ENCODE measurements around the gene C4orf50. TPM values are rescaled to one million over a fixed set of nuclear protein-coding genes. Genes with fewer than 3 reads are reported as not detected.

C4orf50 gene
- total RNA-seq, 1 donor from 2014 or later, result 0.09 TPM

GRCh38 chr4:5927747-5928146 is 90.5 kb downstream of the C4orf50 start:
- intact Hi-C loops (cut with DNase I), result no loop called here
- TF ChIP-seq CTCF (IDR thresholded peaks at IDR 0.05), result no peak

GRCh38 chr4:5927116-5927515 is 91.1 kb downstream of the C4orf50 start:
- intact Hi-C loops (cut with DNase I), result no loop called here

More at GRCh38 chr4:5927747-5928146, 90.5 kb downstream of the C4orf50 start:
- Histone ChIP-seq H3K36me3 (no peaks in the 10 kb centered on the region), H3K27me3 (ENCODE audit: low read depth) (peaks cover 14% of the 10 kb centered on the region), H3K4me3 (no peak overlapping the region), H3K4me1 (no peaks in the 10 kb centered on the region), H3K27ac (no peak overlapping the region), H3K9me3 (no peaks in the 10 kb centered on the region)
- no peak for ATAC-seq
- no peak for DNase-seq

GRCh38 chr4:5926598-5926997 is 91.6 kb downstream of the C4orf50 start:
- Histone ChIP-seq H3K4me1 (no peaks in the 10 kb centered on the region), H3K27me3 (ENCODE audit: low read depth) (peaks cover 6% of the 10 kb centered on the region), H3K9me3 (no peaks in the 10 kb centered on the region), H3K4me3 (no peak overlapping the region), H3K27ac (no peak overlapping the region), H3K36me3 (no peaks in the 10 kb centered on the region)
- intact Hi-C loops (cut with DNase I), result no loop called here
- ATAC-seq (no peak), DNase-seq (no peak)
- TF ChIP-seq CTCF (IDR thresholded peaks at IDR 0.05), result no peak

More at GRCh38 chr4:5927116-5927515, 91.1 kb downstream of the C4orf50 start:
- no peak for TF ChIP-seq CTCF (IDR thresholded peaks at IDR 0.05)
- Histone ChIP-seq H3K27me3 (ENCODE audit: low read depth) (peaks cover 8% of the 10 kb centered on the region), H3K4me1 (no peaks in the 10 kb centered on the region), H3K36me3 (no peaks in the 10 kb centered on the region), H3K4me3 (no peak overlapping the region), H3K9me3 (no peaks in the 10 kb centered on the region), H3K27ac (no peak overlapping the region)
- DNase-seq (no peak), ATAC-seq (no peak)

GRCh38 chr4:5925419-5926200 is 92.6 kb downstream of the C4orf50 start:
- no peak for DNase-seq
- no peak for ATAC-seq
- Histone ChIP-seq H3K27ac (no peak overlapping the region), H3K27me3 (ENCODE audit: low read depth) (peaks cover 6% of the 10 kb centered on the region), H3K4me3 (no peak overlapping the region), H3K4me1 (no peaks in the 10 kb centered on the region), H3K36me3 (no peaks in the 10 kb centered on the region), H3K9me3 (no peaks in the 10 kb centered on the region)
- intact Hi-C loops (cut with DNase I), result no loop called here
- TF ChIP-seq CTCF (IDR thresholded peaks at IDR 0.05), result no peak

GRCh38 chr4:5924461-5925125 is 93.6 kb downstream of the C4orf50 start:
- no peak for DNase-seq
- H3K4me1 ChIP-seq, result no peaks in the 10 kb centered on the region
- intact Hi-C loops (cut with DNase I), result no loop called here
- H3K27ac ChIP-seq, result no peak overlapping the region
- H3K36me3 ChIP-seq, result no peaks in the 10 kb centered on the region
- TF ChIP-seq CTCF (IDR thresholded peaks at IDR 0.05), result no peak
- H3K4me3 ChIP-seq, result no peak overlapping the region
- ATAC-seq, result no peak
- H3K9me3 ChIP-seq, result no peaks in the 10 kb centered on the region
- H3K27me3 ChIP-seq (ENCODE audit: low read depth), result peaks cover under 1% of the 10 kb centered on the region
